Osteocyte (in vitro differentiated cells): ENCODE results near the gene KIF15. TPM values are rescaled to one million over a fixed set of nuclear protein-coding genes. Genes with fewer than 3 reads are reported as not detected.
"Not testable (repeated sequence)": the region's sequence is repeated elsewhere in the genome, so short reads cannot be mapped to it uniquely, and the experiment has no call there.

ENCODE experiments used
- DNase-seq: peaks from one replicate; pipeline ENCODE4 v3.0.0; 2021; ENCODE audit warnings: mixed read lengths; ENCODE audit not compliant: unreplicated experiment; ENCODE audit errors: extremely low spot score
- H3K27ac Mint-ChIP-seq: one replicate; pipeline ENCODE4 v1.8.0; 2021; ENCODE audit warnings: mild to moderate bottlenecking, mixed read lengths; ENCODE audit not compliant: unreplicated experiment
- H3K27me3 Mint-ChIP-seq: one replicate; pipeline ENCODE4 v1.8.0; 2021; ENCODE audit warnings: mixed read lengths; ENCODE audit not compliant: unreplicated experiment
- H3K36me3 Mint-ChIP-seq: one replicate; pipeline ENCODE4 v1.8.0; 2021; ENCODE audit warnings: mixed read lengths; ENCODE audit not compliant: unreplicated experiment
- H3K4me1 Mint-ChIP-seq: one replicate; pipeline ENCODE4 v1.8.0; 2021; ENCODE audit warnings: mixed read lengths; ENCODE audit not compliant: unreplicated experiment
- H3K4me3 Mint-ChIP-seq: one replicate; pipeline ENCODE4 v1.8.0; 2021; ENCODE audit warnings: mild to moderate bottlenecking, moderate library complexity, mixed read lengths; ENCODE audit not compliant: unreplicated experiment
- H3K9me3 Mint-ChIP-seq: one replicate; pipeline ENCODE4 v1.8.0; 2021; ENCODE audit warnings: mixed read lengths; ENCODE audit not compliant: unreplicated experiment
- total RNA-seq: library from RNA; stranded (reverse); gene quantifications from 2 replicates; pipeline ENCODE4 v1.2.1, GENCODE V29; 2021
- TF ChIP-seq, protein P1 (sequence below): fragments of 200-600 bp; sonication (generic); IDR thresholded peaks from 2 replicates; pipeline ENCODE4 v1.5.0; 2021; ENCODE audit warnings: antibody characterized with exemption, mild to moderate bottlenecking, moderate library complexity

The KIF15 gene
- total RNA-seq, 1 donor from 2014 or later: 3.1 TPM

DNA sequence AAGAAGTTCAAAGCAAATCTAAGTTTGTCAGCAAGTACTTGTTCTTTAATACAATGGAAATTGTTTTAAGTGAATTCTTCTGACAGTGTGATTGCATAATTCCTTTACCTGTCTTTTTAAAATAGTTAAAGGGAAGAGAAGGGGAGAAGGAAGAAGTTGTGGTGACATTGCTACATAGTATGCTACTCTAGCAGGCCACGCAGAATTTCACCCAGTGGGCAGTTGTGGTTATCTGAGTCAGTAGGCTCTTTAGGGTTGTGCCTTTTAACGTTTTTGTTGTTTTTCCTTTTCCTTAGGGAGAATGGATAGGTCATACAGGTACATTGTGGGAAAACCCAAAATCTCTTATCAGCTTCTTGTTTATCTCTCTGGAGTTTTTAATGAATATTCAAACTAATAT lies 40.4 kb downstream of the KIF15 start:
- Mint-ChIP-seq H3K4me3 (no peak overlapping the region), H3K27me3 (no peaks in the 10 kb centered on the region), H3K36me3 (peaks cover 2% of the 10 kb centered on the region), H3K4me1 (no peaks in the 10 kb centered on the region), H3K9me3 (no peaks in the 10 kb centered on the region), H3K27ac (no peak overlapping the region)
- no peak for DNase-seq
- TF ChIP-seq, protein P1, sequence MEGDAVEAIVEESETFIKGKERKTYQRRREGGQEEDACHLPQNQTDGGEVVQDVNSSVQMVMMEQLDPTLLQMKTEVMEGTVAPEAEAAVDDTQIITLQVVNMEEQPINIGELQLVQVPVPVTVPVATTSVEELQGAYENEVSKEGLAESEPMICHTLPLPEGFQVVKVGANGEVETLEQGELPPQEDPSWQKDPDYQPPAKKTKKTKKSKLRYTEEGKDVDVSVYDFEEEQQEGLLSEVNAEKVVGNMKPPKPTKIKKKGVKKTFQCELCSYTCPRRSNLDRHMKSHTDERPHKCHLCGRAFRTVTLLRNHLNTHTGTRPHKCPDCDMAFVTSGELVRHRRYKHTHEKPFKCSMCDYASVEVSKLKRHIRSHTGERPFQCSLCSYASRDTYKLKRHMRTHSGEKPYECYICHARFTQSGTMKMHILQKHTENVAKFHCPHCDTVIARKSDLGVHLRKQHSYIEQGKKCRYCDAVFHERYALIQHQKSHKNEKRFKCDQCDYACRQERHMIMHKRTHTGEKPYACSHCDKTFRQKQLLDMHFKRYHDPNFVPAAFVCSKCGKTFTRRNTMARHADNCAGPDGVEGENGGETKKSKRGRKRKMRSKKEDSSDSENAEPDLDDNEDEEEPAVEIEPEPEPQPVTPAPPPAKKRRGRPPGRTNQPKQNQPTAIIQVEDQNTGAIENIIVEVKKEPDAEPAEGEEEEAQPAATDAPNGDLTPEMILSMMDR: no peak

DNA sequence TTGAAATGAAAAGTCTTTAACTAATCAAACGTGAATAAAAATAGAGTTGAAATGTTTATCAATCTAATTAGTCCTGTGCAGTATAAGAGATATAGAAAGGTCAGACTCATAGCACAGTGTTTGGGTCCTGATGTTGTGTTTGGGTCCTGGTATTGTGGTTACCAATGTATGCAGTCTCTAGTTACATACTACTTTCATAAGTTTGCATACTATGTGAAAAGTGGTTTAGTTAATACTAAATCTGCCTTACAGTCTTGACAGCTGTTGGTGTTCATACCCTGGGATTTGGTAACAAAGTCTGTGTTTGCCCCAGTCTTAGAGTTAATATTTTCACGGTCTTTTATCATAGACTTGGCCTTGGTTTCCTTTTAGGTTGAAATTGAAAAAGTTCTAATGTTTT lies 41.7 kb downstream of the KIF15 start:
- Mint-ChIP-seq H3K27ac (no peak overlapping the region), H3K36me3 (peaks cover 2% of the 10 kb centered on the region), H3K27me3 (no peaks in the 10 kb centered on the region), H3K4me1 (peaks cover 2% of the 10 kb centered on the region), H3K4me3 (no peak overlapping the region), H3K9me3 (no peaks in the 10 kb centered on the region)
- TF ChIP-seq, protein P1: no peak
- no peak for DNase-seq

DNA sequence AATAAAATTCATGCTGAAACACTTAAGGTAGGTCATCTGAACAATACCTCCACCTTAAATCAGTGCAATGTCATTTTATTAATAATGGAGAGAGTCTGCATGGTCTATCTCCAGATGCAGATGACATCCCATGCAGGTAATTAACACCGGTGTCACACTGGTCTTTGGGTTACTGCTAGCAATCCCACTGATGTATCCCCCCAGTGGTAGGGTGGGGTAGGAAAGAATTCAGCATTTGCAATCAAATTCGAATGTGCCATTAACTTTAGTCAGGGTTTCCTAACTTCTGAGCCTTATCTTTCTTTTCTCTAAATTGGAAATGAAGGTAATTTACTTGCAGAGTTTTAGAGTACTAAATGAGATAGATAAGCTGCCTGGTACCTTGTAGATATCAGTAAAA lies 44.4 kb downstream of the KIF15 start:
- TF ChIP-seq, protein P1: no peak
- Mint-ChIP-seq H3K27ac (no peak overlapping the region), H3K4me1 (peaks cover 2% of the 10 kb centered on the region), H3K4me3 (no peak overlapping the region), H3K9me3 (no peaks in the 10 kb centered on the region), H3K36me3 (peaks cover 2% of the 10 kb centered on the region), H3K27me3 (no peaks in the 10 kb centered on the region)
- no peak for DNase-seq

GRCh38 chr3:44814751-44815150 lies 53.2 kb downstream of the KIF15 start:
- Mint-ChIP-seq H3K4me1 (no peaks in the 10 kb centered on the region), H3K27me3 (no peaks in the 10 kb centered on the region), H3K9me3 (peaks cover 6% of the 10 kb centered on the region), H3K27ac (no peak overlapping the region), H3K36me3 (peaks cover 17% of the 10 kb centered on the region), H3K4me3 (no peak overlapping the region)
- no peak for DNase-seq
- TF ChIP-seq, protein P1: no peak

- H3K9me3 Mint-ChIP-seq, H3K4me1 Mint-ChIP-seq, H3K4me3 Mint-ChIP-seq, H3K27me3 Mint-ChIP-seq, DNase-seq, H3K27ac Mint-ChIP-seq: not testable (repeated sequence)
- H3K36me3 Mint-ChIP-seq: peaks cover 17% of the 10 kb centered on the region
Measured at GRCh38 chr3:44816334-44816733, 54.7 kb downstream of the KIF15 start.

GRCh38 chr3:44821206-44821605 lies 59.6 kb downstream of the KIF15 start:
- not testable (repeated sequence) for H3K27me3 Mint-ChIP-seq, H3K27ac Mint-ChIP-seq, H3K9me3 Mint-ChIP-seq, H3K4me3 Mint-ChIP-seq, DNase-seq, H3K4me1 Mint-ChIP-seq
- peaks cover 16% of the 10 kb centered on the region for H3K36me3 Mint-ChIP-seq
